MM.1S (cell line): ENCODE measurements around the gene EPB41L1.

Experiments
- EZH2 ChIP-seq: fragments of 300-600 bp; sonication (generic); optimal IDR thresholded peaks from 2 replicates; pipeline ENCODE3; 2017; ENCODE audit warnings: low read depth, mild to moderate bottlenecking, antibody characterized with exemption, low read length, mixed read lengths
- EZH2phosphoT487 ChIP-seq: fragments of 300-600 bp; sonication (generic); IDR thresholded peaks from 2 replicates; pipeline ENCODE4 v1.6.1; 2018; ENCODE audit warnings: antibody characterized with exemption, low read length
- TF ChIP-seq, protein P1 (sequence below): fragments of 300-600 bp; sonication (generic); IDR thresholded peaks from 2 replicates; pipeline ENCODE4 v1.5.1; 2016; ENCODE audit warnings: antibody characterized with exemption, low read length, mixed read lengths

GRCh38 chr20:36129160-36129543 is 25.4 kb upstream of the EPB41L1 start:
- TF ChIP-seq EZH2 (no peak), EZH2phosphoT487 (no peak)
- TF ChIP-seq, protein P1, sequence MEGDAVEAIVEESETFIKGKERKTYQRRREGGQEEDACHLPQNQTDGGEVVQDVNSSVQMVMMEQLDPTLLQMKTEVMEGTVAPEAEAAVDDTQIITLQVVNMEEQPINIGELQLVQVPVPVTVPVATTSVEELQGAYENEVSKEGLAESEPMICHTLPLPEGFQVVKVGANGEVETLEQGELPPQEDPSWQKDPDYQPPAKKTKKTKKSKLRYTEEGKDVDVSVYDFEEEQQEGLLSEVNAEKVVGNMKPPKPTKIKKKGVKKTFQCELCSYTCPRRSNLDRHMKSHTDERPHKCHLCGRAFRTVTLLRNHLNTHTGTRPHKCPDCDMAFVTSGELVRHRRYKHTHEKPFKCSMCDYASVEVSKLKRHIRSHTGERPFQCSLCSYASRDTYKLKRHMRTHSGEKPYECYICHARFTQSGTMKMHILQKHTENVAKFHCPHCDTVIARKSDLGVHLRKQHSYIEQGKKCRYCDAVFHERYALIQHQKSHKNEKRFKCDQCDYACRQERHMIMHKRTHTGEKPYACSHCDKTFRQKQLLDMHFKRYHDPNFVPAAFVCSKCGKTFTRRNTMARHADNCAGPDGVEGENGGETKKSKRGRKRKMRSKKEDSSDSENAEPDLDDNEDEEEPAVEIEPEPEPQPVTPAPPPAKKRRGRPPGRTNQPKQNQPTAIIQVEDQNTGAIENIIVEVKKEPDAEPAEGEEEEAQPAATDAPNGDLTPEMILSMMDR = no peak
